Endodermal cell (in vitro differentiated cells): Measurements from ENCODE around the gene ERGIC1. TPM values are rescaled to one million over a fixed set of nuclear protein-coding genes. Genes with fewer than 3 reads are reported as not detected.

Experiments used
- DNase-seq: peaks from one replicate; pipeline ENCODE4 v3.0.0-alpha.2; 2017
- H3K27ac ChIP-seq: 2 replicates; pipeline ENCODE4 v1.5.1; 2013; ENCODE audit warnings: mild to moderate bottlenecking, low read depth, low read length, moderate library complexity
- H3K27me3 ChIP-seq: 2 replicates; pipeline ENCODE4 v1.6.1; 2013; ENCODE audit warnings: mild to moderate bottlenecking, low read length, moderate library complexity; ENCODE audit not compliant: insufficient read depth, control insufficient read depth, poor library complexity, severe bottlenecking
- H3K36me3 ChIP-seq: 2 replicates; pipeline ENCODE4 v1.7.0; 2013; ENCODE audit warnings: mild to moderate bottlenecking, low read length, moderate library complexity; ENCODE audit not compliant: control insufficient read depth, insufficient read depth
- H3K4me1 ChIP-seq: one replicate; pipeline ENCODE4 v1.7.0; 2013; ENCODE audit warnings: low read length; ENCODE audit not compliant: control insufficient read depth, insufficient read depth
- H3K4me3 ChIP-seq: 2 replicates; pipeline ENCODE4 v1.5.1; 2013; ENCODE audit warnings: mild to moderate bottlenecking, low read length, moderate library complexity
- H3K9ac ChIP-seq: 2 replicates; pipeline ENCODE4 v1.6.1; 2013; ENCODE audit warnings: mild to moderate bottlenecking, low read length, moderate library complexity; ENCODE audit not compliant: poor library complexity, severe bottlenecking; ENCODE audit errors: extremely low read depth
- H3K9me3 ChIP-seq: 2 replicates; pipeline ENCODE4 v1.6.1; 2013; ENCODE audit warnings: mild to moderate bottlenecking, low read length, moderate library complexity; ENCODE audit not compliant: control insufficient read depth
- H3K27ac Mint-ChIP-seq: 2 replicates; pipeline ENCODE4 v1.8.0; 2020; ENCODE audit warnings: mixed read lengths
- H3K27me3 Mint-ChIP-seq: 2 replicates; pipeline ENCODE4 v1.8.0; 2021; ENCODE audit warnings: mild to moderate bottlenecking, mixed read lengths; ENCODE audit not compliant: insufficient read depth
- H3K36me3 Mint-ChIP-seq: 2 replicates; pipeline ENCODE4 v1.8.0; 2020; ENCODE audit warnings: low read depth, mixed read lengths
- H3K4me1 Mint-ChIP-seq: 2 replicates; pipeline ENCODE4 v1.8.0; 2020; ENCODE audit warnings: mixed read lengths
- H3K4me3 Mint-ChIP-seq: 2 replicates; pipeline ENCODE4 v1.8.0; 2020; ENCODE audit warnings: mild to moderate bottlenecking, moderate library complexity, mixed read lengths
- H3K9me3 Mint-ChIP-seq: 2 replicates; pipeline ENCODE4 v1.8.0; 2020; ENCODE audit warnings: mild to moderate bottlenecking, mixed read lengths
- CTCF ChIP-seq: fragments of 200-600 bp; sonication (generic); conservative IDR thresholded peaks from 2 replicates; pipeline ENCODE4 v1.5.0; 2021; ENCODE audit warnings: antibody characterized with exemption, mild to moderate bottlenecking
- WGBS, 2 experiments: methylation state at CpG; one replicate each; pipeline versions ENCODE4 v1.1.5 to v1.1.7; 2013; ENCODE audit warnings: missing lambda C conversion rate in 2 of 2, mixed read lengths in 1 of 2; ENCODE audit not compliant: insufficient coverage in 1 of 2, insufficient read length in 1 of 2; 5-methylcytosine and 5-hydroxymethylcytosine counted together
- total RNA-seq, 2 donors: library from RNA; stranded (reverse); fragmentation: NEBNext Ultra II Directional in 1 of 2; extraction: Animal tissue kit (Norgen Biotek cat#: 25700) in 1 of 2; gene quantifications; 2 replicates in 1 of 2; 3 replicates in 1 of 2; pipeline ENCODE4 v1.2.1, GENCODE V29; 2021

The ERGIC1 gene
- total RNA-seq, 2 donors from 2014 or later: 81.9 to 94.8 TPM

- Mint-ChIP-seq H3K9me3 (no peaks in the 10 kb centered on the region), H3K4me3 (no peak overlapping the region), H3K27ac (peak overlapping the region; percentile 87), H3K36me3 (peaks cover 23% of the 10 kb centered on the region), H3K27me3 (peaks cover 1% of the 10 kb centered on the region), H3K4me1 (peaks cover 28% of the 10 kb centered on the region)
- TF ChIP-seq CTCF: no peak
- peak; percentile 68 for DNase-seq
- Histone ChIP-seq H3K27ac (no peak overlapping the region), H3K9ac (peak overlapping the region; percentile 20), H3K36me3 (peaks cover 26% of the 10 kb centered on the region), H3K27me3 (no peaks in the 10 kb centered on the region), H3K4me1 (peaks cover 10% of the 10 kb centered on the region), H3K4me3 (no peak overlapping the region), H3K9me3 (no peaks in the 10 kb centered on the region)
- 91 to 97% methylated on average over 10 to 13 of the region's 13 CpGs for WGBS, 2 experiments
These were observed 70.7 kb downstream of the ERGIC1 start for GRCh38 chr5:172904643-172905345.

GRCh38 chr5:172905346-172906140 is 71.5 kb downstream of the ERGIC1 start:
- Histone ChIP-seq H3K4me1 (peaks cover 10% of the 10 kb centered on the region), H3K36me3 (peaks cover 31% of the 10 kb centered on the region), H3K27ac (no peak overlapping the region), H3K4me3 (no peak overlapping the region), H3K9ac (no peak overlapping the region), H3K27me3 (no peaks in the 10 kb centered on the region), H3K9me3 (no peaks in the 10 kb centered on the region)
- Mint-ChIP-seq H3K9me3 (no peaks in the 10 kb centered on the region), H3K4me3 (no peak overlapping the region), H3K27me3 (peaks cover 1% of the 10 kb centered on the region), H3K27ac (peak overlapping the region; percentile 87), H3K4me1 (peaks cover 28% of the 10 kb centered on the region), H3K36me3 (peaks cover 21% of the 10 kb centered on the region)
- TF ChIP-seq CTCF: no peak
- peak; percentile 60 for DNase-seq
- WGBS, 2 experiments: 89 to 94% methylated on average over 16 to 26 of the region's 26 CpGs

GRCh38 chr5:172906436-172906835 is 72.4 kb downstream of the ERGIC1 start:
- H3K4me3 Mint-ChIP-seq: no peak overlapping the region
- peak; percentile 51 for DNase-seq
- Histone ChIP-seq H3K9ac (no peak overlapping the region), H3K4me3 (no peak overlapping the region), H3K4me1 (peaks cover 4% of the 10 kb centered on the region), H3K36me3 (peaks cover 39% of the 10 kb centered on the region), H3K9me3 (no peaks in the 10 kb centered on the region), H3K27me3 (no peaks in the 10 kb centered on the region), H3K27ac (no peak overlapping the region)
- WGBS, 2 experiments: 90 to 91% methylated on average over 6 of the region's 6 CpGs
- H3K36me3 Mint-ChIP-seq: peaks cover 23% of the 10 kb centered on the region
- peaks cover 23% of the 10 kb centered on the region for H3K4me1 Mint-ChIP-seq
- peaks cover 1% of the 10 kb centered on the region for H3K27me3 Mint-ChIP-seq
- peak overlapping the region; percentile 39 for H3K27ac Mint-ChIP-seq
- no peaks in the 10 kb centered on the region for H3K9me3 Mint-ChIP-seq
- TF ChIP-seq CTCF: no peak
